ENCODE measurements around the gene ST3GAL4.

Gene ST3GAL4

DNA sequence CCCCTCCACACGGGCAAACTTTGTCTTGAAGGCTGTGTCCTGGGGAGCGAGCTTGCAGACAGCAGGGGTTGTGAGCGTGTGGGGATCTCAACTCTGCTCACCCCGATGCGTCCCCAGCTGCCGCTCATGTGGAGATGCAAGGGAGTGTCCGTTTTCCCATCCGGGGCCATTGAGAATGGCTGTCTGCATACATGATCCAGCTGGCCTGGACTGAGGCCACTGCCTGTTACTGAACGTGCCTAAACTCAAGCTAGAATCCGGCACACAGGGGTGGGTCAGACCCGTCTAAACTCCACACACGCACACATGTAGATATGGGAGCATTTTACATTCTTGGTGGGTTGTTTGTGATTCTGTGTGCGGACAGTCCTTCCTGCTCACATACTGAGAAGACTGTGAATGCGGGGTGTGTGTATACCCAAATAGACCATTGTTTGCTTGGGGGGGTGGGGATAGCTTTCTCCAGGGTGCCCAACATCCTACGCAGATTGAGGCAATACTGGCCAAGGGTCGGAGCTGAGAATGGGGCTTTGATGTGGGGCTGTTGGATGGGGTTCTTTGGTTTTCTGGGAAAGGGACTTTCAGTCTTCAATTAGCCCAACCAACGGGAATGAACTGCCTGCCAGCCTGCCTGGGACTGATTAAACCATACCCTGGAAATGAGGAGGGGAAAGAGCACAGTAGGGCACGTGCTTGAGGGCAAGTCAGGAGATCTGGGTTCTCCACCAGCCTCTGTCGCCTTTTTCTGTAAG, 60.4 kb downstream of the ST3GAL4 start:
- no peak for DNase-seq (ENCODE audit: low read depth)
- TF ChIP-seq, protein P1, sequence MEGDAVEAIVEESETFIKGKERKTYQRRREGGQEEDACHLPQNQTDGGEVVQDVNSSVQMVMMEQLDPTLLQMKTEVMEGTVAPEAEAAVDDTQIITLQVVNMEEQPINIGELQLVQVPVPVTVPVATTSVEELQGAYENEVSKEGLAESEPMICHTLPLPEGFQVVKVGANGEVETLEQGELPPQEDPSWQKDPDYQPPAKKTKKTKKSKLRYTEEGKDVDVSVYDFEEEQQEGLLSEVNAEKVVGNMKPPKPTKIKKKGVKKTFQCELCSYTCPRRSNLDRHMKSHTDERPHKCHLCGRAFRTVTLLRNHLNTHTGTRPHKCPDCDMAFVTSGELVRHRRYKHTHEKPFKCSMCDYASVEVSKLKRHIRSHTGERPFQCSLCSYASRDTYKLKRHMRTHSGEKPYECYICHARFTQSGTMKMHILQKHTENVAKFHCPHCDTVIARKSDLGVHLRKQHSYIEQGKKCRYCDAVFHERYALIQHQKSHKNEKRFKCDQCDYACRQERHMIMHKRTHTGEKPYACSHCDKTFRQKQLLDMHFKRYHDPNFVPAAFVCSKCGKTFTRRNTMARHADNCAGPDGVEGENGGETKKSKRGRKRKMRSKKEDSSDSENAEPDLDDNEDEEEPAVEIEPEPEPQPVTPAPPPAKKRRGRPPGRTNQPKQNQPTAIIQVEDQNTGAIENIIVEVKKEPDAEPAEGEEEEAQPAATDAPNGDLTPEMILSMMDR (IDR thresholded peaks at IDR 0.05; ENCODE audit: control insufficient read depth, insufficient read depth, low read depth, low read length, missing control alignments): no peak
- no peak overlapping the region for H3K4me3 ChIP-seq (ENCODE audit: control insufficient read depth, low read depth, low read length)

DNA sequence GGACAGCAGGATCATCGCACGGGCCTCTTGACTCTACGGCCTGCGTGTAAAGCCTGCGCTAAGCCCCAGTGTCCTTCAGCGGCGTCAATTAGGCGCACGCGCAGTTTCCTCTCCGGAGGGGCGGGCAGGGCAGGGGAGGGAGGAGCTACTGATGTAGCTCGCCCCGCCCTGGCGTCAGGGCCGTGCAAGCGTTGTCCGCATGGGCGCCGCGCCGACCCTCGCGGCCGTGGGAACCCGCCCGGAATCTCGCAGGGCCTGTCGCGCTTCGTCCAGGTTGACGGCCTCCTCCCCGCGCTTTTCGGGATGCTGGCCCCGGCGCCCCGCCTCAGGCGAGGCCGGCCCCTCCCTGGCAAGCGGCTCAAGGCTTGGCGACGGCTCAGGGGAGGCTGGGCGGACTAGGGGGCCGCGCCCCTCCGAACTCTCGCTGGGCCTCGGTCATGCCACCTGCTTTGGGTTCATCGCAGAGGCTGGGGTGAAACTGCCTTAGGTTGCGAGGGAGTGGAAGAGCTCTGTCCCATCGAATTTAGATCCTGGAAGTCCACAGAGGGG, 61.1 kb downstream of the ST3GAL4 start:
- no peak for DNase-seq (ENCODE audit: low read depth)
- TF ChIP-seq, protein P1 (IDR thresholded peaks at IDR 0.05; ENCODE audit: control insufficient read depth, insufficient read depth, low read depth, low read length, missing control alignments): no peak
- no peak overlapping the region; the same call in 1 of the 2 replicates for H3K4me3 ChIP-seq (ENCODE audit: control insufficient read depth, low read depth, low read length)

DNA sequence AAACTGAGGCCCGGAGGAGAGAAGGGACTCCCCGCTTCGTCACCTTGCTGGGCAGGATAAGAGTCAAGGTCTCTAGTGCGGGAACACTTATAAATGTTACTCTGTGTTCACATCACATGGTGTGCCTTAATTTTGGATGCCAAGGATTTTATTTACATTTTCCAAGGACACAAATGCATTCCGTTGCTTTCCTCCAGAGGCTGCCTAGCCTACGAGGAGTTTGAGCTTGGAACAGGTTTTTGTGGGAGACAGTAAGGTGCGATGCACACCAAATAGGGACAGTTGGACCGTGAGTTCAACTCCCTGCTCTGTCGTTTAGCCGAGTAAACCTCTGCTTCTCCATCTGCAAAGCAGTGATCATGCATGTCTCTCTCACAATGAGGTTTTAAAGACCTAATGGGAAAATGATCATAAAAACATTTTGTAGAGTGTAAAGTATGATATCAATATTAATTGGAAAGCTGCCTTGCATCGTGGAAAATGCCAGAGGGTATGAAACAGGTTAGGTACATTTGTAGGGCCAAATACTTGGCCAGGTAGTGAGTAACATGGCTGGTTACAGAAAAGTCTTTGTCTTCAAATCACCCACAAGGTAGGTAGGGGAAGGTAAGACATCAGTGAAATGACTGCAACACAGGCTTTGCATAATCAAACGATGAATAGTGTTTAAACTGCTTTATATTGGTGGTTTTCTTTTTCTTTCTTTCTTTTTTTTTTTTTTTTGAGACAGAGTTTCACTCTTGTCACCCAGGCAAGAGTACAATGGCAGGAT, 61.8 kb downstream of the ST3GAL4 start:
- TF ChIP-seq, protein P1 (IDR thresholded peaks at IDR 0.05; ENCODE audit: control insufficient read depth, insufficient read depth, low read depth, low read length, missing control alignments): no peak
- DNase-seq (ENCODE audit: low read depth): no peak
- H3K4me3 ChIP-seq (ENCODE audit: control insufficient read depth, low read depth, low read length): no peak overlapping the region

DNA sequence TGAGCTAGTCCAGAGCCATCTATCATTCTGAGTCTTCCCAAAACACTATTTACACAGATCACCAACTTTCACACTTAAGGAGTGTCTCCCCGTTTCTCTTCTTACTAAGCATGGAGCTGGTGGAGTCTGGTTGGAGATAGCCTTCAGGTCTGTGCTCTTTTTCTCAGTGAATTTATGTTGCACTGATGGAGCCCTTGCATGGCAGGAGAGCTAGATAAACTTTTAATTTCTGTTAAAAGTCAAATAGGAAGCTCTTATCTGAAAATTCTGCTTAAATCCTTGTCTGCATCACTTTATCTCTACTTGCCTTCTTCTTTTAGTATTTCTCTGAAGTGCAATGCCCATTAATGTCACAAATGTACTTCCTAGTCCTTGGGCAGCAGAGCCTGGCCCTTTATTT, 63.4 kb downstream of the ST3GAL4 start:
- DNase-seq (ENCODE audit: low read depth): no peak
- no peak overlapping the region for H3K4me3 ChIP-seq (ENCODE audit: control insufficient read depth, low read depth, low read length)
- TF ChIP-seq, protein P1 (IDR thresholded peaks at IDR 0.05; ENCODE audit: control insufficient read depth, insufficient read depth, low read depth, low read length, missing control alignments): no peak

DNA sequence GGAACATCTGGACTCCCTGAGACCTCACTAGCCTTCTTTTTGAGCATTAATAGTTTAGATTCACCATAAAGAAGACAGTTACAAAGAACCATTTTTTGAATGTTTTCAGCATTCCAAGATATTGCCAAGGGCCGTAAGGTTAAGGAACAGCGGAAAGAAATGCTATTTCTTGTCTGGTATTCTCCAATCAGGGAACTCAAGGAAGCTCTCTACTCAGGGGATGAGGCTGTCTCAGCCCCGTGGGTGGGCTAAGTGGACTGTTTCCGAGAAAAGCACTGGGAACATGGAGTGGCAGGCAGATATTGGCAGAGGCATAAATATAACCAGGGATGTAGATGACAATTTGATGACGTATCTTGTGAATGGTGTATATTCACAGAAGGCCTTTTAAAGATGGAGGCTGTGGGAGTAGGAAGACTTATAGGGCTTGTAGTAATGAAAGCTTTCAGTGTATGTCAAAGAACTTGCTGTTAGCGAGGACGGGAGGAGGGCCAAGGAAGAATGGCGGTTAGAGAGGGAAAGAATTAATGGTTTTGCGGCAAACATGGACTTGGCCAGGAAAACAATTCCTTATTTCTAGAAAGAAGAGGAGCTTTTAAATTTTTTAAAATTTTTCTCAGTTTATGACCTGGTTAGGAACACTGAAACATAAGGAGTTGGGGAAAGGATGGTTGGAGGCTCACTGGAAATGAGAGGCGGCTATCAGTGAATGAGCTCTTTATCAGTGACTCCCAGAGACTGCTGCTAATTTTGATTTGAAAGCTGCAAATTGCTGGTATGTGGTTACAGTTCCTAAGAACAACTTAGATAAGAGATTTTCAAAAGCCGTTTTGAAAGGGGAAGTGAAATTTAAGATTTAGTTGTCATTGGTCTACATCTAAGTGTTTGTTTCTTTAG, 64.6 kb downstream of the ST3GAL4 start:
- no peak for DNase-seq (ENCODE audit: low read depth)

More for the DNA sequence above, 64.6 kb downstream of the ST3GAL4 start:
- H3K4me3 ChIP-seq (ENCODE audit: control insufficient read depth, low read depth, low read length): no peak overlapping the region
- TF ChIP-seq, protein P1 (IDR thresholded peaks at IDR 0.05; ENCODE audit: control insufficient read depth, insufficient read depth, low read depth, low read length, missing control alignments): no peak
